H9 (cell line): ENCODE results near the gene CCDC187. TPM values are rescaled to one million over a fixed set of nuclear protein-coding genes. Genes with fewer than 3 reads are reported as not detected.

Experiments
- DNase-seq: peaks from one replicate; pipeline ENCODE4 v3.0.0-alpha.2; 2017
- H2AFZ ChIP-seq: one replicate; pipeline ENCODE4 v1.6.1; 2013; ENCODE audit warnings: mild to moderate bottlenecking, low read length, control low read depth, moderate library complexity
- H2AK5ac ChIP-seq: 2 replicates; pipeline ENCODE4 v1.6.1; 2013; ENCODE audit warnings: low read length, control low read depth, mixed read lengths; ENCODE audit not compliant: insufficient read length
- H2BK120ac ChIP-seq: one replicate; pipeline ENCODE4 v1.6.1; 2013; ENCODE audit warnings: low read depth, mild to moderate bottlenecking, low read length, control low read depth, inconsistent platforms; ENCODE audit not compliant: poor library complexity, severe bottlenecking
- H2BK12ac ChIP-seq: 2 replicates; pipeline ENCODE4 v1.6.1; 2013; ENCODE audit warnings: low read length, control low read depth, mixed read lengths, low read depth; ENCODE audit not compliant: insufficient read length
- H2BK15ac ChIP-seq: 2 replicates; pipeline ENCODE4 v1.6.1; 2013; ENCODE audit warnings: low read depth, low read length, control low read depth
- H2BK20ac ChIP-seq: one replicate; pipeline ENCODE4 v1.6.1; 2013; ENCODE audit warnings: low read depth, mild to moderate bottlenecking, low read length, control low read depth, inconsistent platforms; ENCODE audit not compliant: poor library complexity, severe bottlenecking
- H2BK5ac ChIP-seq: 2 replicates; pipeline ENCODE4 v1.6.1; 2013; ENCODE audit warnings: low read length, control low read depth, mixed read lengths; ENCODE audit not compliant: insufficient read length
- H3K14ac ChIP-seq: 2 replicates; pipeline ENCODE4 v1.6.1; 2013; ENCODE audit warnings: low read length, control low read depth; ENCODE audit not compliant: insufficient read depth
- H3K18ac ChIP-seq: 2 replicates; pipeline ENCODE4 v1.6.1; 2013; ENCODE audit warnings: low read depth, mild to moderate bottlenecking, mixed read lengths, low read length, control low read depth; ENCODE audit not compliant: insufficient read length
- H3K23ac ChIP-seq: 2 replicates; pipeline ENCODE4 v1.6.1; 2013; ENCODE audit warnings: low read length, control low read depth, mixed read lengths, low read depth; ENCODE audit not compliant: insufficient read length
- H3K23me2 ChIP-seq: 2 replicates; pipeline ENCODE4 v1.6.1; 2013; ENCODE audit warnings: low read depth, mild to moderate bottlenecking, mixed read lengths, low read length, control low read depth; ENCODE audit not compliant: insufficient read length, poor library complexity, severe bottlenecking
- H3K27ac ChIP-seq: 2 replicates; pipeline ENCODE4 v1.5.1; 2013; ENCODE audit warnings: low read length, control low read depth, mixed read lengths, low read depth; ENCODE audit not compliant: insufficient read length
- H3K27me3 ChIP-seq: 2 replicates; pipeline ENCODE4 v1.6.1; 2013; ENCODE audit warnings: low read length, control low read depth, inconsistent platforms; ENCODE audit not compliant: insufficient read depth
- H3K4ac ChIP-seq: 2 replicates; pipeline ENCODE4 v1.6.1; 2013; ENCODE audit warnings: low read depth, mild to moderate bottlenecking, control low read depth, inconsistent platforms, low read length, moderate library complexity
- H3K4me1 ChIP-seq: 2 replicates; pipeline ENCODE4 v1.6.1; 2013; ENCODE audit warnings: low read length, control low read depth, inconsistent platforms; ENCODE audit not compliant: insufficient read depth
- H3K4me2 ChIP-seq: 2 replicates; pipeline ENCODE4 v1.6.1; 2013; ENCODE audit warnings: low read length, control low read depth, mixed read lengths; ENCODE audit not compliant: insufficient read length, insufficient read depth
- H3K56ac ChIP-seq: 2 replicates; pipeline ENCODE4 v1.6.1; 2013; ENCODE audit warnings: low read depth, mild to moderate bottlenecking, mixed read lengths, low read length, control low read depth; ENCODE audit not compliant: insufficient read length
- H3K79me1 ChIP-seq: 2 replicates; pipeline ENCODE4 v1.6.1; 2013; ENCODE audit warnings: low read depth, mild to moderate bottlenecking, moderate library complexity, low read length, control low read depth, inconsistent platforms; ENCODE audit not compliant: insufficient read depth, poor library complexity, severe bottlenecking
- H3K79me2 ChIP-seq: 2 replicates; pipeline ENCODE4 v1.6.1; 2013; ENCODE audit warnings: low read length, control low read depth, inconsistent platforms; ENCODE audit not compliant: insufficient read depth
- H3K9ac ChIP-seq: 2 replicates; pipeline ENCODE4 v1.6.1; 2013; ENCODE audit warnings: low read length, control low read depth, mixed read lengths; ENCODE audit not compliant: insufficient read length; ENCODE audit errors: extremely low read depth
- H3K9me3 ChIP-seq: one replicate; pipeline ENCODE4 v1.6.1; 2013; ENCODE audit warnings: low read depth, low read length, inconsistent platforms; ENCODE audit not compliant: control insufficient read depth
- H3T11ph ChIP-seq: one replicate; pipeline ENCODE4 v1.6.1; 2013; ENCODE audit warnings: mild to moderate bottlenecking, low read length, control low read depth, inconsistent platforms
- H4K20me1 ChIP-seq: one replicate; pipeline ENCODE4 v1.6.1; 2013; ENCODE audit not compliant: control insufficient read depth, insufficient read length, insufficient read depth
- H4K5ac ChIP-seq: 2 replicates; pipeline ENCODE4 v1.6.1; 2013; ENCODE audit warnings: low read depth, mild to moderate bottlenecking, mixed read lengths, low read length, control low read depth; ENCODE audit not compliant: insufficient read length
- H4K8ac ChIP-seq: replicated peaks from 2 replicates; pipeline ENCODE4 v1.6.1; 2013; ENCODE audit warnings: low read length, control low read depth, mixed read lengths, low read depth; ENCODE audit not compliant: insufficient read length
- H4K91ac ChIP-seq: 2 replicates; pipeline ENCODE4 v1.6.1; 2013; ENCODE audit warnings: low read depth, mild to moderate bottlenecking, moderate library complexity, mixed read lengths, low read length, control low read depth; ENCODE audit not compliant: insufficient read length
- H3K27ac Mint-ChIP-seq, 3 experiments: 2 replicates in 2 of 3; 3 replicates in 1 of 3; pipeline ENCODE4 v1.8.0; 2020 to 2021; ENCODE audit warnings: mixed read lengths in 3 of 3, mild to moderate bottlenecking in 1 of 3, moderate library complexity in 1 of 3
- H3K27me3 Mint-ChIP-seq: 2 replicates; pipeline ENCODE4 v1.8.0; 2021; ENCODE audit warnings: low read depth, mild to moderate bottlenecking, moderate library complexity, mixed read lengths
- H3K36me3 Mint-ChIP-seq, 3 experiments: 2 replicates in 2 of 3; 3 replicates in 1 of 3; pipeline ENCODE4 v1.8.0; 2020 to 2021; ENCODE audit warnings: low read depth in 3 of 3, mixed read lengths in 3 of 3; ENCODE audit not compliant: insufficient read depth in 1 of 3
- H3K4me1 Mint-ChIP-seq, 2 experiments: 2 replicates each; pipeline ENCODE4 v1.8.0; 2020; ENCODE audit warnings: mixed read lengths in 2 of 2
- H3K4me3 Mint-ChIP-seq, 2 experiments: 2 replicates in 1 of 2; 3 replicates in 1 of 2; pipeline ENCODE4 v1.8.0; 2020 to 2021; ENCODE audit warnings: mild to moderate bottlenecking in 2 of 2, mixed read lengths in 2 of 2, moderate library complexity in 1 of 2
- H3K9me3 Mint-ChIP-seq, 2 experiments: 2 replicates in 1 of 2; 3 replicates in 1 of 2; pipeline ENCODE4 v1.8.0; 2020; ENCODE audit warnings: mild to moderate bottlenecking in 2 of 2, mixed read lengths in 2 of 2, moderate library complexity in 1 of 2
- WGBS: extraction: QIAGEN DNeasy Blood & Tissue Kit; methylation state at CpG from one replicate; pipeline ENCODE4 v1.1.7; 2013; ENCODE audit warnings: missing lambda C conversion rate, low lambda C conversion rate, mixed read lengths; ENCODE audit not compliant: insufficient read length; ENCODE audit errors: extremely low coverage; 5-methylcytosine and 5-hydroxymethylcytosine counted together
- total RNA-seq: library from RNA; stranded (reverse); gene quantifications from 2 replicates; pipeline ENCODE4 v1.2.1, GENCODE V29; 2021
- TF ChIP-seq, protein P1 (sequence below): fragments of 200-600 bp; sonication (generic); conservative IDR thresholded peaks from 3 replicates; pipeline ENCODE4 v1.8.0; 2021; ENCODE audit warnings: antibody characterized with exemption, mild to moderate bottlenecking

The CCDC187 gene
- total RNA-seq, 1 experiment from 2014 or later: 0.07 TPM

DNA sequence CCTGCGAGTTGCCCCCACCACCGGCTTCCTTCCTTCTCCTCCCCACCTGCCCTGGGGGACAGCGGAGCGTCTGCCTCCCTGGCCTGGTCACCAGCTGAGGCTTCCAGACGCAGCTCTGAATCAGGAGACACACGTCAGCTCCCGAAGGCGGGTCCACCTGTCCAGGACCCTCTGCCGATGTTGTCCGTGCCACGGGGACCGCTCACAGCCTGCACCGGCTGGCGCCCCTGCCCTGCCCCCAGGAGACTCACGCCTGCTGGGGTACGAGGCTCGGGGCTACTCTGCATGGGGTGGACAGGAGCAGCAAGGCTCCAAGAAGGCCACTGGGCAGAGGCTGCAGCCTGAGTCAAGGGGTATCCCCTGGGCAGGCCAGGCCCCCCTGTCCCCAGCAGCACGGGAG, 1.9 kb upstream of the CCDC187 start:
- Mint-ChIP-seq H3K4me3 (no peak overlapping the region), H3K27ac (no peak overlapping the region), H3K27me3 (no peaks in the 10 kb centered on the region), H3K4me1 (no peaks in the 10 kb centered on the region), H3K36me3 (no peaks in the 10 kb centered on the region), H3K9me3 (no peaks in the 10 kb centered on the region)
- Histone ChIP-seq H3T11ph (no peak overlapping the region), H3K18ac (no peak overlapping the region), H3K56ac (no peak overlapping the region), H4K91ac (no peak overlapping the region), H2AFZ (no peak overlapping the region), H3K23me2 (no peaks in the 10 kb centered on the region), H2AK5ac (no peak overlapping the region), H3K23ac (no peak overlapping the region), H4K8ac (no peak overlapping the region), H2BK12ac (no peak overlapping the region), H3K14ac (no peak overlapping the region), H3K79me2 (no peaks in the 10 kb centered on the region), H3K4me1 (no peaks in the 10 kb centered on the region), H2BK5ac (no peak overlapping the region), H3K4me2 (no peak overlapping the region), H2BK15ac (no peak overlapping the region), H3K27ac (no peak overlapping the region), H3K79me1 (no peaks in the 10 kb centered on the region), H3K9me3 (no peaks in the 10 kb centered on the region), H3K4ac (no peak overlapping the region), H4K5ac (no peak overlapping the region), H2BK20ac (no peak overlapping the region), H3K27me3 (no peaks in the 10 kb centered on the region), H2BK120ac (no peak overlapping the region), H4K20me1 (no peaks in the 10 kb centered on the region), H3K9ac (no peak overlapping the region)
- no CpG with 5 or more reads among the region's 18 CpGs for WGBS
- TF ChIP-seq, protein P1, sequence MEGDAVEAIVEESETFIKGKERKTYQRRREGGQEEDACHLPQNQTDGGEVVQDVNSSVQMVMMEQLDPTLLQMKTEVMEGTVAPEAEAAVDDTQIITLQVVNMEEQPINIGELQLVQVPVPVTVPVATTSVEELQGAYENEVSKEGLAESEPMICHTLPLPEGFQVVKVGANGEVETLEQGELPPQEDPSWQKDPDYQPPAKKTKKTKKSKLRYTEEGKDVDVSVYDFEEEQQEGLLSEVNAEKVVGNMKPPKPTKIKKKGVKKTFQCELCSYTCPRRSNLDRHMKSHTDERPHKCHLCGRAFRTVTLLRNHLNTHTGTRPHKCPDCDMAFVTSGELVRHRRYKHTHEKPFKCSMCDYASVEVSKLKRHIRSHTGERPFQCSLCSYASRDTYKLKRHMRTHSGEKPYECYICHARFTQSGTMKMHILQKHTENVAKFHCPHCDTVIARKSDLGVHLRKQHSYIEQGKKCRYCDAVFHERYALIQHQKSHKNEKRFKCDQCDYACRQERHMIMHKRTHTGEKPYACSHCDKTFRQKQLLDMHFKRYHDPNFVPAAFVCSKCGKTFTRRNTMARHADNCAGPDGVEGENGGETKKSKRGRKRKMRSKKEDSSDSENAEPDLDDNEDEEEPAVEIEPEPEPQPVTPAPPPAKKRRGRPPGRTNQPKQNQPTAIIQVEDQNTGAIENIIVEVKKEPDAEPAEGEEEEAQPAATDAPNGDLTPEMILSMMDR: no peak
- DNase-seq: no peak
